KOPT-K1 (cell line): ENCODE results near the gene CATSPER4.

Experiments used
- H3K27ac ChIP-seq: fragments of 200-600 bp; sonication (generic); 2 replicates; pipeline ENCODE4 v1.5.1; 2016; ENCODE audit warnings: antibody characterized with exemption, mild to moderate bottlenecking, low read depth, low read length; ENCODE audit not compliant: poor library complexity, severe bottlenecking
- H3K36me3 ChIP-seq: fragments of 200-600 bp; sonication (generic); 2 replicates; pipeline ENCODE4 v1.5.1; 2017; ENCODE audit warnings: antibody characterized with exemption, mild to moderate bottlenecking, low read length, moderate library complexity; ENCODE audit not compliant: insufficient read depth
- H3K9me3 ChIP-seq: fragments of 200-600 bp; sonication (generic); 2 replicates; pipeline ENCODE4 v1.5.1; 2017; ENCODE audit warnings: antibody characterized with exemption, low read length, mild to moderate bottlenecking; ENCODE audit not compliant: insufficient read depth, poor library complexity, severe bottlenecking

CATSPER4 gene

DNA sequence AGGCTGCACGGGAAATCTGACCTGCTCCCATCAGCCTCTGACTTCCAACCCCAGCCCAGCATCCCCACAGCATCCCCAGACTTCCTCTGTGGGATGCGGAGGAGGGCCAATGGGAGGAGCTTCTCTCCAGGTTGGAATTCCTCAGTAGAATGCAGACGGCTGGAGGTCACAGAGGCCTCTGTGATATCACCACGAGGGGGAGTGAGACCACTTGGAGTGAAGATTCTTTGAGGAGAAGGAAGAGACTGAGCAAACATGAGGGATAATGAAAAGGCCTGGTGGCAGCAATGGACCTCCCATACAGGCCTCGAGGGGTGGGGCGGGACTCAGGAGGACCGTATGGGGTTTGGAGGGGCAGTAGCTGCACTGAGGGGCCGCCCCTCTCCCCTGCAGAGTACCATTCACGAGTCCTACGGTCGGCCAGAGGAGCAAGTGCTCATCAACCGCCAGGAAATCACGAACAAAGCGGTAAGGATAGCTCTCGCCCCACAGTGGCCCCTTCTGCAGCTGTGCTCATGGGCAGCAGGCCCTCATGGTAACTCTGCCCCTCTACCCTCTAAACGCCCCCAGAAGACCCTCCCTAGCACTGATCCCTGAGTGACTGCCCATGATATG is at the start of gene CATSPER4:
TSS of gene CATSPER4 (plus strand) at position 230 of the 615 bp plus-strand sequence. CDS start at position 256, 26 bp downstream.
- no peak within 1 kb of the TSS for H3K27ac ChIP-seq
- H3K9me3 ChIP-seq: no peaks in the 10 kb centered on the region
- H3K36me3 ChIP-seq: no peaks in the 10 kb centered on the region

DNA sequence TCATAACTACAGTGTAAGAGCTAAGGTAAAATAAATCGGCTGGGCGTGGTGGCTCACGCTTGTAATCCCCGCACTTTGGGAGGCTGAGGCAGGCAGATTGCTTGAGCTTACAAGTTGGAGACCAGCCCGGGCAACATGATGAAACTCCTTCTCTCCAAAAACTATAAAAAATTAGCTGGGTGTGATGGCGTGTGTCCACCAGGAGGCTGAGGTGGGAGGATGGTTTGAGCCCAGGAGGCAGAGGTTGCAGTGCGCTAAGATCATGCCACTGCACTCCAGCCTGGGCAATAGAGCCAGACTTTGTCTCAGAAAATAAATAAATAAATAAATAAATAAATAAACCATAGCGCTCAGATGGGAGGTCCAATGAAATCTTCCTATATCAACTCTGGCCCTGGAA is 48.2 kb upstream of the CATSPER4 start:
- Histone ChIP-seq H3K9me3 (no peaks in the 10 kb centered on the region), H3K36me3 (no peaks in the 10 kb centered on the region), H3K27ac (no peak overlapping the region)

DNA sequence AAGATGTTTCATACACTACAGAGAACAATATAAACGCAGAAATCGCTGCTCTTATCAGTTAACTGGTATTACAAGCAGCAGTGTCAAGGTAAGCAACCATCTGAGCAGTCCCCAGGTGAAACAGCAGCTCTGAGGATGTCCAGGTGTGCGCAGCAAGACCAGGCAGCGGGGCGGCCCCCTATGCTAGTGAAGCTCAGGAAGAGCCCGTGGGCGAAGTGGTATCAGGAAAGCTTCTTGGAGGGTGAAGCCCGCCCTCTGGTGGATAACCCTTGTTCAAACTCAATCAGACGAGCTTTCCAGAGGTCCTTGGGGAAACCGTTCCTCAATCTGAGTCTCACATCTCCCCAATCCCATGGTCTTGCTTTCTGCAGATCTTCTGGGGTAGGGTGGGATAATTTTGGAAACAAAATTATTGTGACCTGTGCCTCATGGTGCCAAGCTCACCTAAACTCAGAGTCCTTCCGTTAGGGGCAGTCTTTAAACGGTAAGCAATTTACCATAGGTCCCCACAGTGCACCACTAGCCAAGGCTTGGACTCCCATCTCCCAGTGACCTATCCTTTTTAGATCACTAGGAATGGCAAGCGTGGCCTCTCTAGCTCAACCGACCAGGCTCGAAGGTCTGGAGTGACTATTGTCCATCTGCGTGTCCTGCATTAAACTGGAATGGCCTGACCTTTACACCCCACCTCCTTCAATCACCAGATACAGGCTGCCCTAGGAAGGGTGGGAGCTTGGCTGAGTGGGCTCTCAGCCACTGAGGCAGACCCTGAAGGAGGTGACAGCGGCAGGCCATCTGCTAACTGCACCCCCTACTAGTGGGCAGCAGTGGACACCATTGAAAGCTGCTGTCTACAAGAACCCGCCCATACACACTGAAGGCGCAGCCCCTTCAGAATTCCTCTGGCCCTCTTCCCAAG is 45.1 kb upstream of the CATSPER4 start:
- H3K36me3 ChIP-seq: no peaks in the 10 kb centered on the region
- H3K27ac ChIP-seq: no peak overlapping the region
- no peaks in the 10 kb centered on the region for H3K9me3 ChIP-seq

DNA sequence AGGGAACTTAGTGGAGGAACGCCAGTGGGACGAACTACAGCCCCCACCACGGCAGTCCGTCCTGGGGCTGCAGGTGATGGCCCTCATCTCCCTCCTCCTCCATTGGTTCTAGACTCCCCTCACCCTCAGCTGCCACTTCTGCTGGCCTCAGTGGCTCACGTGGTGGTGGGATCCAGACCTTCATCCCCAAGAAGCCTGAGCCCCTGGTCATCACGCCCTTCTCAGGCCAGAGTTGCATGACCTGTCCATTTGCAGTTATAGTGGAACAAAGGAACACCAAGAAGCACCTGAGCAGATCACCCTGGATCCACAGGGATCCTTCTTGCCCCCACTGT is 44.5 kb upstream of the CATSPER4 start:
- H3K27ac ChIP-seq: no peak overlapping the region
- H3K9me3 ChIP-seq: no peaks in the 10 kb centered on the region

DNA sequence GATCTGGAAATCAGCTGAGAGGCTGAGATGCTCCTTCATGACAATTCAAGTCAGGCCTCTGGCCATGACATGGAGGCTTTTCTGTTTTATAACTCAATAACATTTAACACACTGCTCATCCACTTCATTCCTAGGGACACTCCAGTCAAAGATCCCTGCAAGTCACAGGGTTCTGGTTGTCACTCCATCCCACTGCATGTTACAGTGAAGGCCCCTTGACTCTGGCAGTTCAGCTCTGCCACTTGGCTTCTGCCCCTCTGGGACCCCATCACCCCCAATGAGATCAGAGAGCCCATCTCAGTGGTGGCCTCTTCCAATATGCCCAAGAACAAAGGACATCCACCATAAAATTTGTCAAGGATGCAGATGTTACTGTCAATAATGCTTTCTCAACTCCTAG is 41.5 kb upstream of the CATSPER4 start:
- Histone ChIP-seq H3K27ac (no peak overlapping the region), H3K9me3 (no peaks in the 10 kb centered on the region), H3K36me3 (no peaks in the 10 kb centered on the region)

More for the DNA sequence above, 44.5 kb upstream of the CATSPER4 start:
- no peaks in the 10 kb centered on the region for H3K36me3 ChIP-seq

DNA sequence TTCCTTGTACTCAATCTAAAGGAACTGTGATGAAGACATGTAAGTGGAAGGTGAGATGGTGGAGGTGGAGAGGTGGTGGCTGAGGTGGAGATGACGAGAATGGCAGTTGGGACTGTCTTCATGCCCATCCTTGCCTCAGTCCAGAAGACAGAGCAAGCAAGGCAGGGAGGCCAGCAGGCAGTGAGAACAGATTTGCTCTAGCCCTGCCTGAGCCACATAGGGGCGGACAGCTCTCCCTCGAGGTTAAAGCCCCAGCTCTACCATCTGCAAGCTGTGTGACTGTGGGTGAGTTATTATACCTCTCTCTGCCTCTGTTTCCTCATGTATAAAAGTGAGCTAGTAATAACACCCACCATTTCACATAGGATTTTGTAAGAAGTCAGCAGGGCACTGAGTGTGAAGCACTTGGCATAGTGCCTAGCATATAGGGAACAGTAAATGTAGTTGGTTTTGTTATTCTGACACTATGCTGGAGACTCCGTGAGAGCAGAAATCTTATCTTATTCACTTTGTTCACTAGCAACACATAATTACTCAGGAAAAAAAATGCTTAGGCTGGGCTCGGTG is 36.4 kb upstream of the CATSPER4 start:
- H3K36me3 ChIP-seq: no peaks in the 10 kb centered on the region

DNA sequence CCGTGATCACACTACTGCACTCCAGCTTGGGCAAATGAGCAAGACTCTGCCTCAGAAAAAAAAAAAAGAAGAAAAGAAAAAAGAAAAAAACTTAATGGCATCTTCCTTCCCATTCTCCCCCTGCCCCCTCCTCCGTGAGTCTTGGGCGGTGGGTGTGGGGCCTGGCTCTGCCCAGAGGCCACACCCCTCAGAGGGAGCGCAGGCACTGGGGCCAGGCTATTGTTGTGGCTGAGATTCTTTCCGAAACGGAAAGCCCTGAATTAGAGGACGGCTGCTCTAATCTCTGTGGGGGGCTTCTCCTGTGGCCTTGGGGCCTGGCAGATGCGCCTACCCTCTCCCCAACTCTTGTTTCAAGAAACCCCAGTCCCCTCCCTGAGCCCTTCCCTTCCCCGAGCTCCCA is 35.7 kb upstream of the CATSPER4 start:
- Histone ChIP-seq H3K9me3 (no peaks in the 10 kb centered on the region), H3K36me3 (no peaks in the 10 kb centered on the region), H3K27ac (no peak overlapping the region)

More for the DNA sequence above, 36.4 kb upstream of the CATSPER4 start:
- Histone ChIP-seq H3K27ac (no peak overlapping the region), H3K9me3 (no peaks in the 10 kb centered on the region)

DNA sequence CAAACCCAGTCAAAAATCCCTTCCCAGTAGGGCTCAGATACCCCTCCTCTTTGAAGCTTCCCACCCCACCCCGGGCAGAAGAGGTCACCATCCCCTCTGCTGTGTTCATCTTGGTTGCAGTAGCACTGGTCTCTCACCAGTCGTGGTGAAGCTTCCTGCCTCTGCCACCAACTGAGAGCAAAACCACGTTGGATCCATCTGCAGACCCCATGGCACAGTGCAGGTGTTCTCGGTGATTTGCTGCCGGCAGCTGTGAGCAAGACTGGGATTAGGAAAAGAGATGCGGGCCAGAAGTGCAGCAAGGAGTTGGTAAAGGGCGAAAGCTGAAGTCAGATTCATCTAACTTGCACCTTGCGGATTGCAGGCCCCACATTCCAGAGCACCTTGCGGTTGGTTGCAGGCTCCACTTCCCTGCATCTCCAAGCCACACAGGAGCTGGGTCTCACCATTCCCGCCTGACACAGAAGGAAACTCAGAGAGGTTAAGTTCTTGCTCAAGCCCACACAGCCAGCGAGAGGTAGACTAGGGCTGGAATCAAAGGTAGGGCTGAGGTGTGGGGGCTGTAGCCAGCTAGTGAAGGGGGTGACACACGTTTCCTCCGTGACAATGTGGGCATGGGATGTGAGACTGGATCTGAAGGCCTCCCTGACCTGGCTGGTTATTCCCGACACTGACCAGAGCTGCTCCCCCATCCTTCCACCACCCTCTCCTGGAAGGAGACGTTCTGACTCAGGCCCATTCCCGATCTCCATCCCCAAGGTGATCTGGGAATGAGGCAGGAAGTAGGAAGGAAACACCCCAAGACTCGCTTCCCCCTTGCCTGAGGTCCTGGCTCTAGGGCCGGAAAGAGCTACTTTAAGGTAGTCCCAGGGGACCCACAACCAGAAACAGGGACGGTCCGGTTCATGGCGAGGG is 34.8 kb upstream of the CATSPER4 start:
- Histone ChIP-seq H3K9me3 (no peaks in the 10 kb centered on the region), H3K27ac (no peak overlapping the region), H3K36me3 (no peaks in the 10 kb centered on the region)

DNA sequence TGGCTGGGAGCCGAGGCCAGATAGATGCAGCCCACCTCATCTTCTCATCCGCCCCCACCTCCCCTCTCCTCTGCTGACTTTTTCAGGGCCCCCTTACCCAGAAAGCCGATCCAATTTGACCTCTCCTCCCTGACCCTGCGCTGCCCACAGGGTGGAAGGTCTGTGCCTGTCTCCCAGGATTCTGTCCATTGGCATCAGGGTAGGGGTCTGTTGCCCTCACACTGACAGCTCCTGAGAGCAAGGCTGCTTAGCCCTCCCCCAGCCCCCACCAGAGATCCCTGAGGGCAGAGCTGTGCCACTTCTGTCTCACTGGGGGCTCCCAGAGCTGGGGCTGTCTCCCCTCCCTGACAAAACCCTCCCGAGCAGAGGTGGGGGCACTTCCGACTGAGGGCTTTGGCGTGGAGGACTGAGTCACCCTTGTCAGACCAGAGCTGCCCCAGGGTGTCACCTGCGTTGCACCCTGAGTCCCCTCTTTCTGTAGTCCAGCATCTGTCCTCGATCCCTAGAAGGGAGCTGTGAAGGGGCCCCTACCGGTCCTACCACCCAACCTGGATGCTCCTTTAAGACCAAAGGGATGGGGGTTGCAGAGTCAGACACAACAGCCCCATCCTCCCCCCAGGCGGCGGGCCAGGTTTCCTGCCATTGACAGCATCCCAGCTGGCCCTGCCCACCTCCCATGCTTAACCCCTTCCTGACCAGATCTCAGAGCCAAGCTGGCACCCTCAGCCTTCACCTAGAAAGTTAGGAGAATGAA is 33.9 kb upstream of the CATSPER4 start:
- no peak overlapping the region for H3K27ac ChIP-seq
- H3K36me3 ChIP-seq: no peaks in the 10 kb centered on the region
- H3K9me3 ChIP-seq: no peaks in the 10 kb centered on the region

DNA sequence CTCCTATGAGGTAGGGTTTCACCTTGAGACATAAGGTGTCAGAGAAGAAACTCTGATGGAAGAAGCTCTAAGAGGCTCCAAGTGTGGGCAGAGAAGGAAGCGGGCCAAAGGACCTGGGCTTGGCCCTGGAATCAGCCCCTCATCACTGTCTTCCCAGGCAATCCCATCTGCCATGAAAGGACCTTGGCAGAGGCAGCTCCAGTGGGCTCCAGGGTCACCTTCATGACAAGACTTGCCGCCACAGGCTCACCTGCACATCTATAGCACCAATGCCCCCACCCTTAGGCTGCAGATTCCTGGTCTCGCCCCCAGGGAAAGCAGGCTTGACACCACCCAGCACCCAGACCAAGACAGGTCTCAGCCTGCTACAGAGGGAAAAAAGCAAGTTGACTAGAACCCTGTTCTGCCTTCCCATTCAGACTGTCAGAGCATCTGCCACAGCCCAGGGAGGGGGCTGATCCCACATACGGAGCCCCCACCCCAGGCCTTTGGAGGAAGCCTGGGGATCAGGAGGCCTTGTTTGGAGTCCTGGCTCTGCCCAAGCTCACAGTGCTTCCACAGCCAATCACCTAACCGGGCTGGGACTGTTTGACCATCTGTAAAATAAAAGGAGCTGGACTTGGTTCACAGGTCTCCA is 32.0 kb upstream of the CATSPER4 start:
- H3K9me3 ChIP-seq: no peaks in the 10 kb centered on the region
- no peaks in the 10 kb centered on the region for H3K36me3 ChIP-seq
- no peak overlapping the region for H3K27ac ChIP-seq

DNA sequence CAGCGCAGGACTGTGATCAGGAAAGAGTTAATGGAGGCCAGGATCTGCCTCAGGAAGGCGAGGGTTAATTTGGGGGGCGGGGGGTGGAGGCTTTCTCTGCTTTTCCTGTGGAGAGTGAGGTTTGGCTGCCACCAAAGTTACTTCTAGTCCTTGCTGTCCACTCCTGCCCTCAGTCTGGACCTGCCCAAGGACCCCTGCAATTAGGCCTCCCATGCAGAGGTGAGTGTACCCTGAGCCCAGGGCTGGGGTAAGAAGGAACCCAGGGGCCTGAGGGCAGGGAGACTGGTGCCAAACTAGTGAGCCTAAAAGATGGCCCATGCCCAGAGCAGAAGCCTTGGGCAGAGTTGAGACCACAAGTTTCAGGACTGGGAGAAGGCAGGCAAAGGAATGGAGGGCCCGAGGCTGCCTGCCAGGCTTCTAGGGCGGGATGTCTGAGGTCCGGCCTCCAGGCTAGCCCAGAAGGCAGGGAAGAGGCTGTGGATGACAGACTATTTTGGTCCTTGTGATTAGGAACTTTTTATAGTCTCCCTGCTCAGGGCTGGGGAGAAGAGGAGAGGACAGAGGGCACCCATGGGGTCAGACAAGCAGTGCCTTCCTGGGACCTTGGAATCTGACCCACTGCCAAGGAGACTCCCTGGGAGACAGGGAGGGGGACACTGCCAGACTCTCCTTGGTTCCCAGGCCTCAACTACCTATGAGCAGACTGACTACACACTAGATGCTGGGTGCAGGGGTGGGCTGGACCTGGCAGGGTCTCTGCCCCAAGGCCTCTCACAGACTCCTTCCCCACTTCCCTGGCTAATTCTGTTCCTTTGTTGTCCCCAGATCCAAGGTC is 31.3 kb upstream of the CATSPER4 start, which contains the start of gene FAM110D:
TSS of gene FAM110D (plus strand) at position 172 of the 835 bp plus-strand sequence. CDS start 2,213 bp downstream, outside the sequence.
- H3K9me3 ChIP-seq: no peaks in the 10 kb centered on the region
- no peak within 1 kb of the TSS for H3K27ac ChIP-seq
- no peaks in the 10 kb centered on the region for H3K36me3 ChIP-seq

DNA sequence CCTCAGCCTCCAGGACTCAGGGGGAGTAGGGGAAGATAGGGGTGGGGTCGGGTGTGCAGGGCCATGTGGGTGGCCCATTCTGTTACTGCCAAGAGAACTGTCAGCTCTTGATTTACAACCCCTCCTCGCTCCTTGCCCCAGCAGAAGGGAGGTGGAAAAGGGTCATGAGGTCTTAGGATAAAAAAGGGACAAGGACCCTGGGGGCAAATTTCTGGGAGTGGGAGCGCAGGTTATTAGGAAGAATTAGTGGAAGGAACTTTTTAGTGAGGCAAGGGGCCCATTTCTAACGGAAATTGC is 30.7 kb upstream of the CATSPER4 start:
- Histone ChIP-seq H3K27ac (no peak overlapping the region), H3K36me3 (no peaks in the 10 kb centered on the region), H3K9me3 (no peaks in the 10 kb centered on the region)
